ENCODE data around the gene HSPB1.

- TF ChIP-seq CTCF (IDR thresholded peaks at IDR 0.05) (no peak), POLR2A (IDR thresholded peaks at IDR 0.05) (no peak)
These were observed 34.7 kb downstream of the HSPB1 start for GRCh38 chr7:76337147-76337546.

All from breast epithelium (tissue), 3 donors.